SIG-M5 (cell line): ENCODE measurements around the gene ZNF511.

Source experiments
- DNase-seq: peaks from one replicate; lab custom pipeline; 2025; lab: John Stamatoyannopoulos, UW

ZNF511 gene

DNA sequence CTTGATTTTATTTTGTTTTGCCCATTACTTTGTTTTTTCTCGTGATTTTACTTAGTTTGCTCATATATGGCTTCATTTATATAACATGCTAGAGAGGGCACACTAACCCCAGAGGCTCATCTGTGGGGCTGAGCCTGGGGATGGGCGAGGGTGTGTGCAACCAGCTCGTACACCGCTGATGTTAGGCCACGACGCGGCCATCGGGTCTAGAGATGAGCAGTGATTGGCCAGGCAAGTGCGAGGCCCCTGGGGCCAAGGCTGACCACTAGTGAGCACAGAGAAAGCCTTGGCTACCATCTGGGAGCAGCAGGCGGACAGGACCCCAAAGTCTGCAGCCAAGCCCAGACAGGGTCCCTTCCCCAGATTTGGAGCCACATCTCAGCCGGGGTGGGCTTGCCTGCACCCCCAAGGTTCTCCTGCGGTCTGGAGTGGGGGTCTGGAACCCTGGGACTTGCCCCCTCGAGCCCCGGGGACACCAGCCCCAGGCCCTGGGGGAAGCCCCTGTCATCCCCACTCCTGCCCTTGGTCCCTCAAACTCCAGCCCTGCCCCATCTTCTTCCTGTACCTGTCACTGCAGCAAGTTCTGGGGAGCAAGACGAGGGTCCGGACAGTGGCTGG, 45.4 kb downstream of the ZNF511 start:
- no peak for DNase-seq

DNA sequence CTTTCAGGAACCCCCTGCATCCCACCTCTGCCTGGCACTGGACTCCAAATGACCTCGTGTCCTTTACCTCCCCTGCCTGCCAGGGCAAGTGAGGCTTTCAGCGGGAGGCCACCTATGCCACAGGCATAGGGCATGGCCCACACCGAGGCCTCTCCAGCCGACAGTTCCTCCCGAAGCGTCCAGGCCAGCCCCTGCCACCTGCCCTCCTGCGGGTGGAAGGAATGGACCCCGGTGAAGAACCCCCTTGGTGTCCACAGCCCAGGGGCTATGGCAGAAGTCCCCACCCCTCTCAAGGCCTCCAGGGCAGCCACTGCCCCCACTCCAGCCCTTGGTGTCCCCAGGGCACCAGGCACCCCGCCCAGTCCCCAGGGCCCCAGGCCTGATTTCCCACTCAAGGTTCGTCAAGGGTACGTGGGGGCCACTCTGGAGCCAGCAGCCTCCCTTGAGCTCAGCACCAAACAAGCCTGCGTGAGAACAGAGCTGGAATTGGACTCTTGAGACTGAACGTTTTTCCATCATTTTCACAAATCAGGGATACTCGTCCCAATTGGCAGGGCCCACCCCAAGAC, 46.0 kb downstream of the ZNF511 start:
- no peak for DNase-seq

DNA sequence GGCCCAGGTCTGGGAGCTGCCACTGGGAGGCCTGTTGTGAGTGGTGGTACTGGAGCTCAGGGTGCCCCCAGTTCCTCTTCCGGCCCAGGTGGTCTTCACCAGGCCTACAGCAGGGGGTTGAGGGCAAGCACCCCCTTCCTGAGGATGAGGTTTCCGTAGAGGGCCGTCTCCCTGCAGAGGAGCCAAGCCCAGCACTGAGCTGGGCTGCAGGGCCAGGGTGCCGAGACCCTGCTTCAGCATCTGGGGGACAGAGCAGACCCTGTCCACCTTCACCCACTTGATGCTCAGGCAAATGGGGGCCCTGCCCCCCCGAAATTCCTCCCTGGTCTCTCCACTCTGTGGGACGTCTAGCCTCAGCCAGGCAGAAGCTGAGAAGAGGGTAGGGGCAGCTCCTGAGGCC, 46.6 kb downstream of the ZNF511 start:
- no peak for DNase-seq

DNA sequence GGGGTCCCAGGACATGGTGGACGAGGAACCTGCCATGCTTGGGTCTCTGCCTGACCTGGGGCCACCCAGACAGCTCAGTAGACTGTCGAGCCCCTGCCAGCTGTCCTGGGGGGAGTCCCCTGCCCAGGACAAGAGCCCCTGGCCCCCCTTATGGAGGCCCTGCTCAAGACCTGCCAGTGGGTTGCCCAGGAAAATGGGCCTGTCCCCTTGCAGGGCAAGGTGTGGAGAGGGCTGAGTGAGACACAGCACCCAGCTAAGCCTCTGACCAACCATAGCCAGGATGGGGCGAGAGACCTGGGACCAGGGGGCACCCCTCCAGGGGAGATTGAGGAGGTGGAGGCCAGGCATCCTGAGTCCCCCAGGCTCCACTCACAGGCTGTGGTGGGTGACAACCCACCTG, 47.3 kb downstream of the ZNF511 start:
- no peak for DNase-seq

DNA sequence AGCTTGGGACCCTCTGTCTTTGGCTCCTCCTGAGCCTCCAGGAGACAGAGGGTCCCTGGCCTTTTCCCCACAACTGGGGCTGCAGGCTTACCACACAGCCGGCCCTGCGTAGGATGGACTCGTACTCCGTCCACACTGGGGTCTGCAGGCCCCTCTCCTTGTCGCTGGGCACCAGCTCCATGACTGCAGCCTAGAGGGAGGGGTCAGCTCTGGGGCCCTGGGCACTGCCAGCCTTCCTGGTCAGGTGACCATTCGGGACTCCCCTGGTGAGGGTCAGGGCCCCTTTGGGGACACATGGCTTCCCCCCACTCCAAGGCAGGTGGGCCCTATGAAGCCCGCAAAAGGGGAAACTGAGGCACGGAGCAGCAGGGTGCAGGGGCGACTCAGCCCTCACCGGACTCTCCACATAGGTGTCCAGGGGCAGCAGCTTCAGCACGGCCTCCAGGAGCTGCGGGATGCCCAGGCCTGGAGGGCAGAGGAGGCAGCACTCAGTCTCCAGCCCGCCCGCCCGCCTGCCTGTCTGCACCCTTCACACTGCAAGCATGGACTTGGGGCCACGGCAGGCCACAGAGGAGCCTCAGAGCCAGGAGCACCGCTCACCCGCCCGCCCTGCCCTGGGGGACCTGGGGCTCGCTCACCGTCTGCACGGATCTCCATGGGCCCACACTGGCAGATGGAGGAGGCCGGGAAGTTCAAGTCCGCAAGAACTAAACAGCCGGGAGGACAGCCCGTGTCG, 48.0 kb downstream of the ZNF511 start:
- DNase-seq, result no peak

DNA sequence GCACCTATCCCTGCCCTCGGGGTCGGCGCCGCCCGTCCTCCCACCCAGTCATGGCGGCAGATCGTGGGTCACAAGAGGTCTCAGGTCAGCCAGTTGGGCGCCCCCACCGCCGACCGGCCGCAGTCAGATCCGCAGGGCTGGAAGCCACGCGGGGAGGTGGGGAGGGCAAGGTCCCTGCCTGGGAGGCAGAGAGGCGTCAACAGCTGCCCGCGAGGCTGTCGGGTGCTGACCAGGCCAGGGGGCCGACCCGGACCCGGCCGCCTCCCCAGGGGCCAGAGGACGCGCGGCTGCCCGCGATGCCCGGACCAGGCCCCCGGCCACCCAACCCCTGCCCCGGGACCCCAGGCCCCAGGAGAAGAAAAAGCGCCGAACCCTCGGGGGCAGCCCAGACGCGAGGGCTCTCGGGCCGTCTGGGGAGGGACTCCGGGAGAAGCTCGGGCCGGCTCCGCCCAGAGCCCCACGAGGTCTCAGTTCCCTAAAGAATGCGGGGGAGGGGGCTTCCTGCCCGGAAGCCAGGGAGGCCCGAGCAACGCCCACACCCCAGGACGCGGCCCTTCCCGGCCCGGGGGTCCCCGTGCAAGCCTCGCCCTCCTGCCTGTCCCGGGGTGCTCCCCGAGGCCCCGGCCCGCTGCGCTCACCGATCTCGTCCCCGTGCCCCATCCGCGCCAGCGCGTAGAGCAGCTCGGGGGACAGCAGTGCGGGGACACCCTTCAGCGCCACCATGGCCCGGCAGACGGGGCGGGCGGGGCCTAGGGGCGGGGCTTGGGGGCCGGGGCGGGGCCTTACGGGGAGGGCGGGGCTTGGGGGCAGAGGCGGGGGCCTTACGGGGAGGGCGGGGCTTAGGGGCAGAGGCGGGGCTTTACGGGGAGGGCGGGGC, 48.8 kb downstream of the ZNF511 start, which contains the start of gene FUOM:
TSS of gene FUOM (minus strand) at position 735 of the 877 bp plus-strand sequence. CDS start at position 723, 12 bp downstream.
- DNase-seq, result no peak

- no peak for DNase-seq
Observed at GRCh38 chr10:133358162-133358924, 49.6 kb downstream of the ZNF511 start.

DNA sequence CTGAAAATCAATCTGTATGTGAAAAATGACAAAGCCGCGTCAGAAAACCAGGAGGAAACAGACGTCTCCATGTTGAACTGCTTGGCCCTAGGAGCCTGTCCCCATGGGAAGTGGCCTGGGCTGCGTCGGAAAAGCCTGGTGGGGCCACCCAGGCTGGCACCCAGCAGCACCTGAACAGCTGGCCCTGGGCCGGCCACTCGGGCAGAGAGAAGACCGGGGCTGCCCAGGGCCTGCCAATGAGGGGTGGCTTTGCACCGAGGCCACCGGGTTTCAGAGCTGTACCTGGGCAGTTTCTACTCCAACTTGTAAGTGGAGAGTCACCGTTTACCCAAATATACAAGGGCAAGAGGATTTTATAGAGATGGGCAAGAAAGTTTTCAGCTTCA, 50.2 kb downstream of the ZNF511 start:
- no peak for DNase-seq

DNA sequence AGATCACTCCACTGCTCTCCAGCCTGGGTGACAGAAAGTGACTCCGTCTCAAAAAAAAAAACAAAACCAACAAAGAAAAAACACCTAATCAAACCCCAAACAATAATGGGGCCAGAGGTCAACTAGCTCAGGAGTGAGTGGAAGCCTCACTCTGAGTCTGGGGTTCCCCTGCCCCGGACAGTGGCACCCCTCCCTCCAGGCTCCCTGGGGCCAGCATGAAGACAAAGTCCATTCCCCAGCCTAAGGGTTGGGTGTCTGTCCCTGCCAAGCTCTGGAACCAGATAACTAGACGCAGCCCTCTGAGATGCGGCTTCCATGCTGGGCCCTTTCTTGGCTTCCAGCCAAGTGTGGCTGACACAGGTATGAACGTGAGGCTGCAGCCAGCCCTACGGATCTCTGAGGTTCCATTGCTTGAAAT, 50.8 kb downstream of the ZNF511 start:
- DNase-seq, result no peak

DNA sequence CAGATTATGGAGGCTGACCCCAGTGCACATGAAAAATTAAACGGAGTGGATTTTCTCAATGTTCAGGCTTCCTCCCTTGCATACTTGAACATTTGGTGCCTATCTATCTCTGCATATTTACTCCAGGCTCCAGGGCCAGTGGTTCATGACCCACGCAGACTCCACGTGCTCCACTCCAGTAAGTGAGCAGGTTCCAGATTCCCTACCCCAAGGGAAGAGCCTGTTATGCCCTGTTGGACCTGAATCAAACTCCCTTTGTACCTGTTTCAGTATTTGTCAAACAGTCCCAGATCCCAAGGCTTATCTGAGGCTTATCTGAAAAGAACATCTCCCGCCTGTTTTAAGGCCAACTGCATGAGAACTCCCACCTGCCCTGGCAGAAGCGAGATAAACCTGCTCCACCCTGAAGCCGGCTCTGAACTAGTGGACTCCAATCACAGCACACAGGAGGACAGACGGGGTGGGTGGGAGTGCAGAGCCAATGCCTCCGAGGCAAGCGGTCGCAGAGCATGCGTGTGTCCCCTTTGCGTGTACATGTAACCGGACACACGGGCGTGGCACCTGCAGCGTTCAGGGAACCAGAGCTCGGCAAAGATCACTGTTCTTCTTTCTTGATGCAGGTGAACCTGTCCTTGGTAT, 51.4 kb downstream of the ZNF511 start:
- no peak for DNase-seq

DNA sequence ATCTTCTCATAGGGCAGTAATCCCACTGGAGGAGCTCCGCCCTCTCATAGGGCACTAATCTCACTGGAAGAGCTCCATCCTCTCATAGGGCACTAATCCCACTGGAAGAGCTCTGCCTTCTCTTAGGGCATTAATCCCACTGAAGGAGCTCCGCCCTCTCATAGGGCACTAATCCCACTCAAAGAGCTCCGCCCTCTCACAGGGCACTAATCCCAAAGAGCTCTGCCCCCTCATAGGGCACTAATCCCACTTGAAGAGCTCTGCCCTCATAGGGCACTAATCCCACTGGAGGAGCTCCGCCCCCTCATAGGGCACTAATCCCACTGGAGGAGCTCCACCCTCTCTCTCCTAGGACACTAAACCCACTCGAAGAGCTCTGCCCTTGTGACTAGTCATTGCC, 52.5 kb downstream of the ZNF511 start:
- DNase-seq, result no peak

- DNase-seq, result no peak
Observed at GRCh38 chr10:133361773-133362441, 53.2 kb downstream of the ZNF511 start.
